G401 (cell line): Measurements from ENCODE around the gene PTH1R. TPM values are rescaled to one million over a fixed set of nuclear protein-coding genes. Genes with fewer than 3 reads are reported as not detected.

Source experiments
- DNase-seq: peaks from one replicate; pipeline ENCODE4 v3.0.0-alpha.2; 2015; ENCODE audit warnings: low spot score
- in situ Hi-C: cut with HindIII; loops from 2 replicates; pipeline ENCODE4 v1.10.0; 2016; ENCODE audit warnings: low sequenced_read_pairs, mixed read lengths
- total RNA-seq: library from RNA; depleted of rRNA; stranded (reverse); fragments of >200 nt; shearing (Covaris generic); gene quantifications from 2 replicates; pipeline ENCODE4 v1.2.3, GENCODE V29; 2014; rRNA removed

The PTH1R gene
- total RNA-seq, 1 experiment from 2014 or later: 14.8 TPM

GRCh38 chr3:46952813-46953212 lies 75.3 kb downstream of the PTH1R start:
- DNase-seq: no peak
- in situ Hi-C loops: no loop called here

Other genes starting within 250 kb of the PTH1R start
- 0.20 and 0.31 TPM in 2 replicates for gene ALS2CL, start 184.0 kb upstream of the PTH1R start, total RNA-seq
- gene TMIE, start 176.3 kb upstream of the PTH1R start, total RNA-seq: not detected in 2 replicates
- gene PRSS50, start 159.9 kb upstream of the PTH1R start, total RNA-seq: not detected in 2 replicates
- gene MYL3, start 14.3 kb upstream of the PTH1R start, total RNA-seq: 5.8 and 7.4 TPM in 2 replicates
- gene CCDC12, start 99.0 kb downstream of the PTH1R start, total RNA-seq: 31.0 and 37.7 TPM in 2 replicates
- gene NBEAL2, start 101.9 kb downstream of the PTH1R start, total RNA-seq: 11.8 and 27.2 TPM in 2 replicates